GM19351 (cell line): ENCODE results near the gene SPDYE17.
"Not testable (repeated sequence)": the region's sequence is repeated elsewhere in the genome, so short reads cannot be mapped to it uniquely, and the experiment has no call there.

Source experiments
- ATAC-seq: cut with Tn5 transposase; IDR thresholded peaks from one replicate; pipeline ENCODE4 v1.9.1; 2021; ENCODE audit warnings: mild to moderate bottlenecking, moderate library complexity; ENCODE audit not compliant: unreplicated experiment

SPDYE17 gene

DNA sequence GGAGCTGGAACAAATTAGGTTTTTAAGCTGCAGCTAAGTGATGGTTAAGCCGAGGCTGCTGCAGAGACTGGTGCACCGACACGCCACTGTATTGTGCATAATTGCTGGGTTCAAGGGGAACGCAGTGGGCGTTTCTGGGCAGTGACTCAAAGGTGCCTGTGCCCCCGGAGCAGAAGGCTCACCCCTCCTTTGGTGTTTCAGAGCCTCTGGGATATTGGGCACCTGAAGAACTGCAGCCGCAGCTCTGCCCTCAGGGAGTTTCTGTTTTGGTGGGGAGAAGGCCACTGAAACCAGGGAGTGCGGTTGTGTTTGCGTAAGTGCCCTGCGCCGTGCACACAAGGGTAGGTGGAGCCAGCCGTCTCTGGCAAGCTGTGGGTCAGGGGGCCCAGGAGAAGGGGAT, 57.8 kb downstream of the SPDYE17 start:
- ATAC-seq = not testable (repeated sequence)

DNA sequence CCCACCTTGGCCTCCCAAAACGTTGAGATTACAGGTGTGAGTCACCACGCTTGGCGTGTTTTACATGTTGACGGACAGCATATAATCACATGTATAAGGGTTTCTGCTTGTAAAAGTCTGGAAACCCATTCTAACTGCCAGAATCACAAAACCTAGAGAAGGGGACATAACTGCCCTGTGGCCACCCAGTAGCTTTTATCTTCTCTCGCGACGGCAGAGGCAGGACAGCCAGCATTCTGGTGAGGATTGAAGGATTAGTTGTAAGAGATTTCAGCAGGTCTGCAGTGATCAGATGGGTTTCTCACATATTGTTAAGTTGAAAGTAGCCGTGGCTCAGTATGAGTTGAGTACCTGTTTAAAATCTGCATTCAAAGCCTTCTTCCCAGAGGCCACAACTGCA, 59.8 kb downstream of the SPDYE17 start:
- ATAC-seq = not testable (repeated sequence)
